ENCODE measurements around the gene KAZN. TPM values are rescaled to one million over a fixed set of nuclear protein-coding genes. Genes with fewer than 3 reads are reported as not detected.

KAZN gene
- total RNA-seq, 1 donor from 2014 or later, result 0.60 TPM

DNA sequence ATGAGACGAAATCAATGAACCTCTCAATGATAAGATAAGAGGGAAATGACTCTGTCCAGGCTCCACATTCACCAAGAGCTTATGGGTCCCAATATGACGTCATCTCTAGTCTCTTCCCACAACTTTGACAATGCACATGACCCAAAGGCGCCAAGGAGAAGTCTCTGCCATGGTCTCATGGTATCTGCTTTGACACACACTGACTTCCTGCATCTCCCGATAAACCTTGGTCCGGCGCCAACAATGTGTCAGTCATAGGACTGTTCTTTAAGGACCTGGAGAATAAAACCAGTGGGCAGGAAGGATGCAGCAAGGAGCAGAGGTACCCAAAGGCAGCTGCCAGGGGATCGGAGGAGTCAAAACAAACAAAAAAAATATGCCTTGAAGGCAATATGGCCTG lies 508.1 kb downstream of the KAZN start:
- peak in 1 of 2 donors; percentile 51 for DNase-seq (ENCODE audit: low read depth in 2 of 2)

DNA sequence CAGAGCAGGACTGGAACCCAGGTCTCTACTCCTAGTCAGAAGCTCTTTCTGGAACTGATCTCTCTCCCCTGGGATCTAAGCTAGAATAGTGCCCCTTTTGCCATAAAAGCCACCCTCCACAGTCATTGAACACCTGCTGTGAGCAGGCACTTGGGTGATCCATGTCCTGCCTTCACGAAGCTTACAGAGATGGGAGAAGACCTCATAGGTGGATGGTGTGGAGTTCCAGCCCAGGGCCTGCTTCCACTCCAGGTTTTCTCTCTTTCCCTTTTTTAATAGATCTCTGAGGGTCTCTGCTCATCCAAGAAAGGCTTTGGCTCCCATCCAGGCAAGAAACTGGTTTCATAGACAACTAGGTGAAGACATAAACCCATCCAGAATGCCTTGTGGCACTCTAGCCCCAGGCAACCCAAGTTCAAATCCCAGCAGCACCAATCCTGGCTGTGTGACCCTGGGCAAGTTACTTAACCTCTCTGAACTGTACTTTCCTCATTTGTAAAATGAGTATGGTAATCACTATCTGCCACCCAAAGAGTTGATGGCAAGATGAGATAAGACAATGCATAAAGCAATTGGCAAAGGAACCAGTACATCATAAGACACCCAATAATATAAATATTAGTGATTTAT lies 508.7 kb downstream of the KAZN start:
- no peak for DNase-seq (ENCODE audit: low read depth in 2 of 2)

DNA sequence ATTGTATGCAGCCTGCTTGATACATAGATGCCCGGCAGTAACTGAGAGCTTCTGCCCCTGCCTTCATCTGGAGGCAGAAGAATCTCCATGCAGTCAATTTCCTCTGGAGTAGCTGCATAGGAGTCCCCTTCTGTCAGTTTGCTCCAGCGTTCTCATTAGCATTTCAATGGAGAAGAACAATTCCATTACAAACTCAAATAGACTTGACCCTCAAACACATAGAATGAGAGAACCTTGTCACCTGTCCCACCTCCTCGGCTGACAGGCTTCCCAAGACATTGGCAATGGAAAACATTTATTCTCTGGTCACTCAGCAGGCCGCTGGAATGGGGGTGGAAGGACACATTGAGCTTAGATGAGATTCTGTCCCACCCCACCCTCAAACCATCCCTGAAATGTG lies 509.4 kb downstream of the KAZN start:
- no peak for DNase-seq (ENCODE audit: low read depth in 2 of 2)

DNA sequence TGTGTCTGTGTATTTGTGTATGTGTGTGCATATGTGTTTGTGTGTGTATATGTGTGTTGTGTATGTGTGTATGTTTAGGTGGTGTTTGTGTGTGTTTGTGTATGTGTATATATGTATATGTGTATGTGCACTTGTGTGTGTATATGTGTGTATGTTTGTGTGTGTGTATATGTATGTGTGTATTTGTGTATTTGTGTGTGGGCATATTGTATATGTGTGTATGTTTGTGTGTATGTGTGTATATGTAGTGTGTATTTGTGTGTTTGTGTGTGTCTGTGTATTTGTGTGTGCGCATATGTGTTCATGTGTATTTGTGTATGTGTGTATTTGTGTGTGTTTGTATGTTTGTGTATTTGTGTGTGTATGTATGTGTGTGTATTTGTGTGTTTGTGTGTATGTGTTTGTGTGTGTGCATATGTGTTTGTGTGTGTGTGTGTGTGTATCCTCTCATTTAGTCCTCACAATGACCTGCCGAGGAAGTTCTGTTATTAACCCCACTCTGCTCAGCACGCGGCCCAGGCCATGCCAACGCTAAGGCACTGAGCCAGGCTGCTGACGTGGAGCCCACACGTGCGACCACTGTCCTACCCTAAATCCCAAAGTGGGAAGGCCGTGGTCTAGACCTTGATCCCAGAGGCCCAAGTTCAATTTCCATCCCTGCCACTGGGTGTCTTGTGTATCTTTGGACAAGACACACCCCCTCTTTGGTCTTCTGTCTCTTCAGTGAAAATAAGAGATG lies 511.8 kb downstream of the KAZN start:
- no peak for DNase-seq (ENCODE audit: low read depth in 2 of 2)

DNA sequence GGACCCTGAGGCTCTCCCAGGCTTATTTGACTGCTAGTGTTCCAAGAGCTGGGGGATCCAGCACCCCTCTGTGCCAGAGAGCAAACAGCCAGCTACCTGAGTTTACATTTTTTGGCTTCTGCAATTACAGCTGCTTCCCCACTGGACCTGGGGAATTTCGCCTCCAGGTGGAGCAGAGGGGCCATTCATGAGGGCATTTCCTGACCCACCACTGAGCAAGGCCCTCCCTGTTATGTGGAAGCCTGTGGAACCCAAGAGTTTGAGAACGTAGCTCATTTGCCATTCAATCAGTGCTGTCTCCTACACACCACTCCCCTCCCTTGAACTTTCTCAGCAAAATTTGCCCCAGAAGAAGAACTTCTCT lies 512.4 kb downstream of the KAZN start:
- DNase-seq (ENCODE audit: low read depth in 2 of 2), result peak in 1 of 2 donors; percentile 14

DNA sequence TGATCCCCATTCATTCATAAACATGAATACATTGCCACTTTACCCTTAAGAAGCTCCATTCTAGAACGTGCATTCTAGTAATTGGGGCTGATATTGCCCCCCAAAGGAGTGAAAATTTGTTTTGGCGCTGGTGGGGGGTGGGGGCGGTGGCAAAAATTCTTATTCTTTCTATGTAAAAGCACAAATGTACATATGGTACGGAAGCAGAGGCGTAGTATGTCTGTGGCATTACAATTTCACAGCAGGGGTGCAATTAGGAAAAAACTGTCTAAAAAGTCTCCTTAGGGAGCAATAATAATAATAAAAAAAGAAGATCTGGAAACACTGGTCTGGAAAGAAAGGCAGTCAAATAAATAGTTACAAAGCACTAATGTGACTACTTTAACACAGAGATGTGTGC lies 514.7 kb downstream of the KAZN start:
- DNase-seq (ENCODE audit: low read depth in 2 of 2), result no peak

DNA sequence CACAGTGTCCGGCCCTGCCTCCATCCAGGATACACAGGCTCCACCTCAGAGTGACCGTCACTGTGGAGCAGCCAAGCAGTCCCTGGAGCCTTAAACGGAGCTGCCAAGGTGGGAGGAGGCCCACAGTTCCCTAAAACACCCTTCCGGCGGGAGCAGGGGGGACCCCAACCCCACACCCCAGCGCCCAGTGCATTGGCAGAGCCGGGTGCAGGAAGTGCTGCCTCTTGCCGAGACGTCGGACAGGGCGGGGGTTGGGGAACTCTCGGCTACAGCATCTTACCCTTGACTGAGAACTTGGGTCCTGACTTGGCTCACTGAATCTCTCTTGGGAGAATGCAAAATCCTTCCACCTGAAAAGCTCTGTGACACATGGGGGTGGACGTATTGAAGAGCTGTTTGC lies 516.4 kb downstream of the KAZN start:
- DNase-seq (ENCODE audit: low read depth in 2 of 2), result no peak

DNA sequence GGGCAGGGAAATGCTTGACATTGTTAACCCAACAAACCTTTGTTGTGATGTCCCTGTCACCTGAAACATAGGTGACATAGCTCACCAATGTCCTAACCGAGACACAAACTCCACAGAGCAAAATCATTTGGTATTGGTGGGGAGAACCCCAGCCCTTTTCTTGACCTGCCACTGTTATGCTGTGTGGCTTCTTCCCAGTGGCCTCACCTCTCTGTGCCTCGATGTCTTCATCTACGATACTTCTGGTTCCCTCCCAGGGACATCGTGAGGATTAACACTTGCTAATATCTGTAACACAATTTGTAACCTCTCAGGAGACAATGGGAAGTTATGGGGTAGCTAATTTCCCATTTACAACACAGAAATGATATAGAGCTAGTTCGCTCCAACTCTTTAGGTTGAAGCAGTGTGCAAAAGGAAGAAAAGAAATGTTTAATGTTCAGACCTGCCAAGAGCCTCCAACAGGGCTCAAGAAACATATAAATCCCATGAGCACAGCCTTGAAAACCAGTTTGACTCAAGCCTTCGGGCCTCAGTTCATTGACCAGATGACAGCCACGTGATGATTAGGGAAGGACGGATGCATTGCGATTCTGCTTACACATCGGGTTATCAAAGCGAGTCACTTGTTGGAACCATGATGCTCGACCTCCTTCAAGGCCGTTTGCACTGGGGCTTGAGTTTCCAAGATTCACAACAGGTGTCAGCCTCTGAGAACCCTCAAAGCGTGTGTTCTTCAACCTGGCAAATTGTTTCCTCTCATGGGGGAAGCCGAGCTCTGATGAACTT lies 517.3 kb downstream of the KAZN start:
- DNase-seq (ENCODE audit: low read depth in 2 of 2), result no peak

DNA sequence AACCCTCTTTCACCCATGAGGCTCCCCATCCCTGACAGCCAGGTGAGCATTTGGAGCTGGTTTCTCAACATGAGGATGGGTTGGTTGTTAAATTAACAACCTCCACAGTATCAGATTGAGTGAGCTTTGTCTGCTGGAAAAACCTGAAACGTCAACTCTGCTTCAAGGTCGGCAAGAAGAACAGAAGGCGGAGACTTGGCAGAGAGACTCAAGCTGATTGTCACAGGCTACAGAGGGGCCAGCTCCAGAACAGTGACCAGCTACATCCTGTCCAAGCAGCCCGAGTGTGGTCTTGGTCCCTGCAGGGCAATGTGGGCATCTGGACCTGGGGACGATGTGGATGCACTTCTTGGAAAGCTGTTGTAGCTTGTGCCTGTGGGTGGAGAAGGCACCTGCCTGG lies 518.5 kb downstream of the KAZN start:
- no peak for DNase-seq (ENCODE audit: low read depth in 2 of 2)

DNA sequence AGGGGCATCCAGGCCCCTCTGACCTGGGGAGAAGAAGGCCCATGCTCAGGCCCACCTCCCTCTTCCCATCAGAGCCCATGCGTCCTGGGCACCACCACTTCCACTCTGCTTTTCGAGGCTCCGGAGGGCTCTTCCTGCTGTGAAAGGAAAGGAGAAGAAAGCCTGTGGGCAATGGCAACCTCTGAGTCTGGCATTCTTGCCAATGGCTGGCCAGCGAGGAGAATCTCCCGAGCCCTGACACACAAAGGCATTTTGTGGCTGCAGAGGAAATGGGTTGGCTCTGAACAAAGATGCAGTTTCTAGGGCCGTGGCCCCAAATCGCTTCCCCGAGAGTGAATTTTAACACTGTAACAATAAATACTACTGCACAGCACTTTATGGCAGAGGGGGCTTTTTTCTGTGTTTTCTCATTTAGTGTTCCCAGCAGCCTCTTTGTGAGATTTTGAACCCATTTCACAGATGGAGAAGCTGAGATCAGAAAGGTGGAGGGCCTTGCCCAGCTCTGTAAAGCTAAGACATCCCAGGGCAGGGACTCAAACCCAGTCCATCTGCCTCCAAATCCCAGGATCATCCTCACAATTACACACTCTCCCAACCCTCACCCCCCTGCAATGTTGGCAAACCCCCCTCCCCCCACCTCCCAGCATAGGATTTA lies 519.3 kb downstream of the KAZN start:
- DNase-seq (ENCODE audit: low read depth in 2 of 2), result no peak

DNA sequence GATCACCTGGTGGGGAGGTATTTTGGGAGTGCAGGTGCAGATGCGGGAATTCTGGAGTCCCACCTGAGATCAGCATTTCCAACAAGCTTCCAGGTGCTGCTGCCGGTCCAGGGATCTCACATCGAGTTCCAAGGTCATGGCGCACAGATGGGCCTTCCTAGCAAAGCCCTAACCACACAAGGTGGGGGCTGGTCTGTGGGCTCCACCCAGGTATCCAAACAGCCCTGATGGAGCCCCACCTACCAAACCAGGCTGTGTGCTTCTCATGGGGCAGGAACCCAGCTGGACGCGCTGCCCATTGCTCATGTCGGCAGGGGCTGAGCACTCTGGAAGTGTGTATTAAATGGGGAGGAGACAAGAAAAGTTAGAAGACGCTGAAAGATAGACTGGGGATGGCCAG lies 520.1 kb downstream of the KAZN start:
- DNase-seq (ENCODE audit: low read depth in 2 of 2), result no peak

DNA sequence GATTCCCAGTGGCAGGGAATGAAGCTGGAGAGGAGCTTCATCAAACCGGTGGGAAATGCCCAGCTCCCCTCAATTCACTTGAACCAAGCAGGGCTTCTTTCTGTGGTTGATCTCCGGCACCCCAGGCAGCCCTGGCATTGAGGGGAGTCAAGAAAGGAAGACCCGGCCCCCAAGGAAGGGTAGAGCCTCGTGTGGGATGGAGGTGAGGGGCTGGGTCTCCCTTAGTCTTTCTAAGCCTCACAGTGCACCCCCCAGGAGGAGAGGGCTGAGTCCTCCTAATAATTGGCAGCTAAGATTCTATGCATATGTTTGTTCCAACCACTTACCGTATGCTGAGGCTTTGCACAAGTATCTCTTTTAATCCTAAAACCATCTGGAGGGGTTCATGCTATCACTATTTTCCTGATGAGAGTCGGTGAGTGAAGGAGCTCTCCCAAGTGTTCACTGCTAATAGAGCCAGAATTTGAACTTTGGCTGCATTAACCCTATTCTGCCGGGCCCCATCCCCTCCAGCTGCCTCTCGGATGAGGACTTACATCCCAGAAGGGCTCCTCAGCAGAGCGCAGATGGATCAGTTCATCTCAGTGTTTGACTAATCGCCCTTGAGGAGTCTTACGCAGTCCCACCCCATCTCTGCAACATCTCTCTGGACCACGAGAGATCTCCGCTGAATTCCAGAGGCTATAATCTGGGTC lies 521.9 kb downstream of the KAZN start:
- DNase-seq (ENCODE audit: low read depth in 2 of 2), result no peak

DNA sequence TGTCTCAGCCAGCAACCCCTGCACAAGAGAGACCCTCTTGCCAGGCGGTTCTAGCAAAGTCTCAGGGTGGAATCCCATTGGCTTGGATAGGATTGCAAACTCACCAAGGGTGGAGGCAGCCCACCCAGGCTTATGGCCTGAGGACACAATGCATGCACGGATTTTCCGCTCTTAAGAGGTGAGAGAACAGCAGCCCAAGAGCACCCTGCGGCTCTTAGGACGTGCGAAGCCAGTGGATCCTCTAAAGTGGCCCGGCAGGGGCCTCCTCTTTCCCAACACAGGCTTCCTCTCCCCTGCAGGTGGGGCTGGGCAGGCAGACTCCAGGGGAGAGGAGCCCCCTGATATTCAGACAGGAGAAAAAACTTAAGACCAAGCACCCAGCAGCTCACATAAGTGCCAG lies 523.8 kb downstream of the KAZN start:
- DNase-seq (ENCODE audit: low read depth in 2 of 2), result no peak

DNA sequence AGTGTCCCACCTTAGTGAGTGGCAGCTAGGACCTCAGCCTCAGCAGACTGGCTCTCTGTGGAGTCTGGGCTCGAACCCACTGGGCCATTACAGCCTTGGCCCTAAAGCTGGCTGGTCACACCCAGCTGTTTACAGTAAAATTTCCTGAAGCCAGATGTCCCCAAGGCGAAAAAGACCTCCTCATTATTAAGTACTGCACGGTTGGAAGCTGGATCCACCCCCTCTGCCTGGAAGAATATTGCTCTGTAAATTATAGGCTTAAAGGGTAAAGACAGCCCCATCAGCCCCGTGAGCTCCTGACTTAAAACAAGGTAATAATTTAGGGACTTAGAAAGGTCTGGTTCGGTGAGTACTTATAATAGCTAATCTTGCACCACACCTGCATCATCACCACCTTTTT lies 524.8 kb downstream of the KAZN start:
- no peak for DNase-seq (ENCODE audit: low read depth in 2 of 2)

DNA sequence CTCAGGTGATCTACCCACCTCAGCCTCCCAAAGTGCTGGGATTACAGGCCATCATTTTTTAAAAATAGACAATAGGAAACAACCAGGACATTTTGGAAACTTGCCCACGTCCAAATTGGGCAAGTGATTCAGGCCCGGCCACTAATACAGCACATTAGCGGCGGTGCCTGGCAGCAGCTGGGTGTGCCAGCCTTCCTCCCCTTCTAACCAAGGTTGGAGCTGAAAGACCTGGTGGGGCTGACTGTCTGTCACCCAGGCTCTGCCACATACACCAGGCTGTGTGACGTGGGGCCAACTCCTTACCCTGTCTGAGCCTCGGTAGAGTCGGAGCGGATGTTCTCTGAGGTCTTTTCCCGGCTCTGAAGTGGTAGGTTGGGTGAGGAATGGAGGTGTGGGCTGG lies 525.4 kb downstream of the KAZN start:
- DNase-seq (ENCODE audit: low read depth in 2 of 2), result no peak

DNA sequence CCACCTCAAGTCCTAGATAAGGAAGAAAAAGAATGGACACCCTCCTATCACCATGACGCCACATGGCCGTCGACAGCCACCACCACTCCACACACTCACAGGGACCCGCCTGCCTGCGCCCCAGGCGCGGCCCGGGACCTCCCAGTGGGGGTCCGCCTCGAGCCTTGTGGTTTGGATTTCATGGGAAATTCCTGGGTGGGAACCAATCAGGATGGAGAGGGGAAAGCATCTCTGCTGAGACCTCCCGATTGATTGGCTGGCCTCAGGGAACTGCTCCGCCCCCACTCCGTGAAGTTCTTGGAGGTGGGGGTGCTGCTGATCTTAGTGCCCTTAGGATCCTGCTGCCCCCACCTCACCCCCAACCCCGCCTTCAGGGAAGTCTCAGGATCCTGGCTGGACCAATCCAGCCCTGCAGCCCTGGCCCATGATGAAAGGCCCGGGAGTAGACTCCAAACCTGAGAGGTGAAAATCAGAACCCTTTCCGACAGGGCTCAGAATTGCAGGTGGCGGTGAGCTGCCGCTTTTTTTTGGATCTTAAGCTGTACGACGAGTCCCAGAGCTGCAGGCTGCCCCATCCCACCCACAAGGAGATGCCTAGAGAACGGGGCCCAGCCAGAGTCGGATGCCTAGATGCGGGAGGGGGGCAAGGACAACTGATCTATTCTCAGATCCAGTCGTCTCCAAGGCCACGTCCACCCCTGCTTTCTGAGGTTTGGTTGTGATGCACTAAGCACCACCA lies 526.0 kb downstream of the KAZN start:
- no peak for DNase-seq (ENCODE audit: low read depth in 2 of 2)

DNA sequence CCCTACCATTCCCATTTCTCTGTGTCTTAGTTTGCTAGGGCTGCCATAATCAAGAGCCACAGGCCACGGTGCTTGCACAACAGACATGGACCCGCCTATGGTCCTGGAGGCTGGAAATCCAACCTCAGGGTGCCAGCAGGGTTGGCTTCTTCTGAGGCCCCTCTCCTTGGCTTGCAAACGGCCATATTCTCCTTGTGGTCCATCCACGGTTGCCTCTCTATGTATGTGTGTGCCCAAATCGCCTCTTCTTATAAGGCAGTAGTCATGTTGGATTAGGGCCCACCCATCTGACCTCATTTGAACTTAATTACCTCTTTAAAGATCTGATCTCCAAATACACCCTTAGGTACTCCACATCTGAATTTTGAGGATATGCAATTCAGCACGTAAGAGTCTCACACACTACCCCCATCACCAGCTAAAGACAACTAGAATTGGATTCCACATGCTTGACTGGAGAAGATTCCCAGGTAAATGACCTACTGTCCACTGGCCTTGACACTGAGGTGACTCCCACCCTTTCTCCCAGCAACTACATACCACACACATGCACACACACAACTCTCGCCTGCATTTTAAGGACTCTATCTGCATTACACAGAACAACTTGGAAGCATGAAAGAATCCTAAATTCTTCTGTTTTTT lies 526.7 kb downstream of the KAZN start:
- DNase-seq (ENCODE audit: low read depth in 2 of 2), result no peak

DNA sequence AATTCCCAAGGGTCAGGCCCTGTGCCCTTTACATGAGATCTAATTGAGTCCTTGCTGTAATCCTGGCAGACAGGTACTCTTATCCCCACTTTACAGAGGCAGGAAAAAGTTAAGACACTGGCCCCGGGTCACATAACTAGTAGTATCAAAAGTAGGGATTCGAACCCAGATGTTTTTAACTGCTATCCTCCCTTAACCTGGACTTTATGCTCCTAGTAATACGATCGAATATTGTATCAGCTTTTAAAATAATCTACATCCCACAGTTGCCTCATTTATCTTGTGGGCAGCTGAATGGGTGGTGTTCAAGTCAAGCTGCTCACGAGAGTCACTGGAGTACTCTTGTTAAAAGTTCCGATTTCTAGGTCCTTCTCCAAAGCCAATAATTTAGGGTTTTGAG lies 529.6 kb downstream of the KAZN start:
- DNase-seq (ENCODE audit: low read depth in 2 of 2), result no peak

DNA sequence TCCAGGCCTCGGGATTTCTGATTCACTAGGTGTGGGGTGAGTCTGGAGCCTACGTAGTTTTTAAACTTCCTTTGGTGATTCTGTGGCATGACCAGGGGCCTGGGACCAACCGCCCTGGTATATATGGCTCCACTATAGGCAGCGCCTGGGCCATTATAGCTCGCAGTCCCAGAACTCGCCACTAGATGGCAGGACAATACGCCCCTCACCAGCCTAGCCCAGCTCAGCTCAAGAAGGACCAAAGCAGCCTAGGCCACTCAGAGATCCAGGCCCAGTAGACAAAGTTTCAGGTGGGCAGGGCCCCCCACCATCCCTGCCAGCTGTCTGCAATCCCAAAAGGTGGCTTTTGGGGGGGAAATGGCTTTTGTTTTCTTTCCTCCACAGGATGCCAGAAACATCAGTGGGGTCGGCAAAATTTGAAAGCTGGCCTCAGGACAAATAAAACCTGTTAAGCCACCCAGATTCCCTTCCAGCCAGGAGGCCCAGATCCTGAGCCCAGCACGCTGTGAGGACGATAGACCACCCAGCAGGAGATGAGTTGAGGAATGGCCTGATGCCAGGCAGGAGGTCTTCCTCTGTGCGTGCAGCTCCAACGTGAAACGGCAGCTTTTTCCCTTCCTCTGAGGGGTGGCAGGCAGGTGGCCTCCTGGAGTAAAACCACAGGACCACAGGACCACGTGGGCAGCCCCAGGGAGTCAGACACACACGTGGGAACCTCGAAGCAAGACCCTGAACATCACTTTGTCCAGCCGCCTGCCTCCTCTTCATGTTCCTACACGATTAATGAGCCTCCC lies 530.2 kb downstream of the KAZN start:
- DNase-seq (ENCODE audit: low read depth in 2 of 2), result peak; percentile 71 to 84

DNA sequence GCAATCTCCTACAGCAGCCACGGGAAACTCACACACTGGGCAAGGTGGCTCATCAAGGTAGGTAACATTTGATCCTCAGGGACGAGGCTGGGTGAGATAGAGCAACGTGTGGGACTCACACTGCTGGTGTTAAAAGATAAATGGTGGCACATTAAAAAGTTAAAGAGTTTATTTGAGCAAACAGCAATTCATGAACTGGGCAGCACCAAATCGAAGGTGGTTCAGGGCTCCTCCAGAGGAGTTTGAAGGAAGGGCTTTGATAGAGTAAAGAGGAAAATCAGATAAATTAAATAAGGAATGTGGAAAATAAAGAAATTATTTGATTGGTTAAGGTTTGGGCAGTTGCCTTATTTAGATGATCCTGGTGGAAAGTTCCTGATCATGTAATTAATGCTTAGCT lies 531.5 kb downstream of the KAZN start:
- no peak for DNase-seq (ENCODE audit: low read depth in 2 of 2)
